HTR-8/SVneo (cell line): ENCODE measurements around the gene FAM200C.

ENCODE experiments used
- DNase-seq: peaks from one replicate; pipeline ENCODE4 v3.0.0; 2011; ENCODE audit warnings: low spot score, mixed read lengths; ENCODE audit not compliant: insufficient read length
- FAIRE-seq: peaks from 2 replicates; lab custom pipeline; 2011; peaks lifted over from hg19 to GRCh38; lab: Jason Lieb, UNC

The FAM200C gene

GRCh38 chr5:160370713-160371034 lies 29.2 kb downstream of the FAM200C start:
- no peak for DNase-seq
- peak; percentile 77 for FAIRE-seq

- FAIRE-seq, result no peak
Observed at GRCh38 chr5:160369990-160370712, 29.7 kb downstream of the FAM200C start, which contains the start of gene C1QTNF2. TSS of gene C1QTNF2 (minus strand) at chr5:160370626. CDS start at chr5:160355011, 15,615 bp downstream.

GRCh38 chr5:160367885-160368284 lies 32.0 kb downstream of the FAM200C start:
- FAIRE-seq, result no peak
- DNase-seq, result no peak

More at GRCh38 chr5:160369990-160370712, 29.7 kb downstream of the FAM200C start, which contains the start of gene C1QTNF2:
- DNase-seq, result peak; percentile 44

GRCh38 chr5:160367261-160367660 lies 32.6 kb downstream of the FAM200C start:
- DNase-seq, result no peak
- FAIRE-seq, result no peak

GRCh38 chr5:160366230-160366629 lies 33.6 kb downstream of the FAM200C start:
- FAIRE-seq (no peak), DNase-seq (no peak)

- FAIRE-seq (no peak), DNase-seq (no peak)
Observed at GRCh38 chr5:160363660-160364395, 36.0 kb downstream of the FAM200C start.

- DNase-seq (no peak), FAIRE-seq (no peak)
Observed at GRCh38 chr5:160363211-160363610, 36.6 kb downstream of the FAM200C start.

- DNase-seq (no peak), FAIRE-seq (no peak)
Observed at GRCh38 chr5:160361624-160362228, 38.1 kb downstream of the FAM200C start.

- DNase-seq, result no peak
- FAIRE-seq, result no peak
Observed at GRCh38 chr5:160360310-160360709, 39.5 kb downstream of the FAM200C start.

- FAIRE-seq, result no peak
- no peak for DNase-seq
Observed at GRCh38 chr5:160359816-160360215, 40.0 kb downstream of the FAM200C start.

GRCh38 chr5:160359242-160359641 lies 40.6 kb downstream of the FAM200C start:
- FAIRE-seq (no peak), DNase-seq (no peak)

GRCh38 chr5:160357861-160358411 lies 41.9 kb downstream of the FAM200C start:
- DNase-seq (no peak), FAIRE-seq (no peak)

GRCh38 chr5:160357394-160357793 lies 42.5 kb downstream of the FAM200C start:
- FAIRE-seq (no peak), DNase-seq (no peak)

GRCh38 chr5:160356550-160357347 lies 43.1 kb downstream of the FAM200C start:
- DNase-seq, result no peak
- no peak for FAIRE-seq

GRCh38 chr5:160354666-160355065 lies 45.2 kb downstream of the FAM200C start:
- DNase-seq, result no peak
- FAIRE-seq, result no peak

- FAIRE-seq (no peak), DNase-seq (no peak)
Observed at GRCh38 chr5:160353379-160353778, 46.5 kb downstream of the FAM200C start.

- FAIRE-seq (no peak), DNase-seq (no peak)
Observed at GRCh38 chr5:160352308-160352707, 47.5 kb downstream of the FAM200C start.

GRCh38 chr5:160349935-160350303 lies 49.9 kb downstream of the FAM200C start:
- FAIRE-seq, result no peak

GRCh38 chr5:160349249-160349934 lies 50.5 kb downstream of the FAM200C start:
- DNase-seq (no peak), FAIRE-seq (no peak)

More at GRCh38 chr5:160349935-160350303, 49.9 kb downstream of the FAM200C start:
- no peak for DNase-seq
